ENCODE measurements around the gene AFG3L2.

DNA sequence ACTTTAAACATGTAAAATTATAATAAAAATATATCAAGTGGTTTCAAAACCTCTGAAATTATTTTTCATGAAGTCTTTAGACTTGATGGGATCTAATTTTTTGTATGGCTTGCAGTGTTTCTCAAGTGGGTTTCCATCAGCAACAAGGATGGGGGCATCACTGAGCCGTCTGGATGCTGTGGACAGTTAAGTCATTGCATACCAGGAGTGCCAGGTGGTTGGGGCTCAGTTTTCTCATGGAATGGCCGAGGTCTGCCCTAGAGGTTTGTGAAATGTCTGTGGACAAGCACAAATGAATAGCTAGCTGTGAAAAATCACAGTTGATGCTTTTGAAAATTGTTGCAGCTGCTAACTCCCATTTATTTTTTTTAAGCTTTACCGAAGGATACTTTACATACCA, 32.4 kb upstream of the AFG3L2 start:
- TF ChIP-seq TAF1 (IDR thresholded peaks at IDR 0.05; ENCODE audit: control insufficient read depth, extremely low read depth, insufficient read depth, low read length, severe bottlenecking) = no peak
- TF ChIP-seq CBX2 (IDR thresholded peaks at IDR 0.05; ENCODE audit: insufficient read depth, low read length, poor library complexity, severe bottlenecking) = no peak
- TF ChIP-seq RCOR1 (IDR thresholded peaks at IDR 0.05; ENCODE audit: borderline replicate concordance in 1 of 2, low read depth in 2 of 2, low read length in 2 of 2) = no peak
- TF ChIP-seq RAD21 (CRISPR knock-in tag; conservative IDR thresholded peaks at IDR 0.05 in 1 of 2, IDR thresholded peaks at IDR 0.05 in 1 of 2) = no peak
- TF ChIP-seq, protein P1, sequence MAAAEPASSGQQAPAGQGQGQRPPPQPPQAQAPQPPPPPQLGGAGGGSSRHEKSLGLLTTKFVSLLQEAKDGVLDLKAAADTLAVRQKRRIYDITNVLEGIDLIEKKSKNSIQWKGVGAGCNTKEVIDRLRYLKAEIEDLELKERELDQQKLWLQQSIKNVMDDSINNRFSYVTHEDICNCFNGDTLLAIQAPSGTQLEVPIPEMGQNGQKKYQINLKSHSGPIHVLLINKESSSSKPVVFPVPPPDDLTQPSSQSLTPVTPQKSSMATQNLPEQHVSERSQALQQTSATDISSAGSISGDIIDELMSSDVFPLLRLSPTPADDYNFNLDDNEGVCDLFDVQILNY (CRISPR knock-in tag; IDR thresholded peaks at IDR 0.05) = no peak
- no peak for TF ChIP-seq BMI1 (IDR thresholded peaks at IDR 0.05; ENCODE audit: low read length)
- TF ChIP-seq, protein P2, sequence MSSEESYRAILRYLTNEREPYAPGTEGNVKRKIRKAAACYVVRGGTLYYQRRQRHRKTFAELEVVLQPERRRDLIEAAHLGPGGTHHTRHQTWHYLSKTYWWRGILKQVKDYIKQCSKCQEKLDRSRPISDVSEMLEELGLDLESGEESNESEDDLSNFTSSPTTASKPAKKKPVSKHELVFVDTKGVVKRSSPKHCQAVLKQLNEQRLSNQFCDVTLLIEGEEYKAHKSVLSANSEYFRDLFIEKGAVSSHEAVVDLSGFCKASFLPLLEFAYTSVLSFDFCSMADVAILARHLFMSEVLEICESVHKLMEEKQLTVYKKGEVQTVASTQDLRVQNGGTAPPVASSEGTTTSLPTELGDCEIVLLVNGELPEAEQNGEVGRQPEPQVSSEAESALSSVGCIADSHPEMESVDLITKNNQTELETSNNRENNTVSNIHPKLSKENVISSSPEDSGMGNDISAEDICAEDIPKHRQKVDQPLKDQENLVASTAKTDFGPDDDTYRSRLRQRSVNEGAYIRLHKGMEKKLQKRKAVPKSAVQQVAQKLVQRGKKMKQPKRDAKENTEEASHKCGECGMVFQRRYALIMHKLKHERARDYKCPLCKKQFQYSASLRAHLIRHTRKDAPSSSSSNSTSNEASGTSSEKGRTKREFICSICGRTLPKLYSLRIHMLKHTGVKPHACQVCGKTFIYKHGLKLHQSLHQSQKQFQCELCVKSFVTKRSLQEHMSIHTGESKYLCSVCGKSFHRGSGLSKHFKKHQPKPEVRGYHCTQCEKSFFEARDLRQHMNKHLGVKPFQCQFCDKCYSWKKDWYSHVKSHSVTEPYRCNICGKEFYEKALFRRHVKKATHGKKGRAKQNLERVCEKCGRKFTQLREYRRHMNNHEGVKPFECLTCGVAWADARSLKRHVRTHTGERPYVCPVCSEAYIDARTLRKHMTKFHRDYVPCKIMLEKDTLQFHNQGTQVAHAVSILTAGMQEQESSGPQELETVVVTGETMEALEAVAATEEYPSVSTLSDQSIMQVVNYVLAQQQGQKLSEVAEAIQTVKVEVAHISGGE (CRISPR knock-in tag; IDR thresholded peaks at IDR 0.05) = no peak
- TF ChIP-seq HNRNPUL1 (IDR thresholded peaks at IDR 0.05; ENCODE audit: low read length) = no peak
- no peak for TF ChIP-seq HOXB6 (CRISPR knock-in tag; IDR thresholded peaks at IDR 0.05; ENCODE audit: borderline replicate concordance)
- no peak for TF ChIP-seq RFX5 (IDR thresholded peaks at IDR 0.05; ENCODE audit: low read depth, low read length)
- no peak for TF ChIP-seq BHLHE40 (IDR thresholded peaks at IDR 0.05; ENCODE audit: low read length)
- no peak for TF ChIP-seq TARDBP (IDR thresholded peaks at IDR 0.05)
- no peak for TF ChIP-seq ZNF224 (CRISPR knock-in tag; IDR thresholded peaks at IDR 0.05)
- TF ChIP-seq YBX1 (IDR thresholded peaks at IDR 0.05) = no peak
